HG03378 (cell line): ENCODE measurements around the gene MAFG.
"Not testable (repeated sequence)": the region's sequence is repeated elsewhere in the genome, so short reads cannot be mapped to it uniquely, and the experiment has no call there.

Experiments
- ATAC-seq: cut with Tn5 transposase; IDR thresholded peaks from one replicate; pipeline ENCODE4 v1.9.1; 2021; ENCODE audit warnings: mild to moderate bottlenecking, moderate library complexity; ENCODE audit not compliant: unreplicated experiment

Gene MAFG

DNA sequence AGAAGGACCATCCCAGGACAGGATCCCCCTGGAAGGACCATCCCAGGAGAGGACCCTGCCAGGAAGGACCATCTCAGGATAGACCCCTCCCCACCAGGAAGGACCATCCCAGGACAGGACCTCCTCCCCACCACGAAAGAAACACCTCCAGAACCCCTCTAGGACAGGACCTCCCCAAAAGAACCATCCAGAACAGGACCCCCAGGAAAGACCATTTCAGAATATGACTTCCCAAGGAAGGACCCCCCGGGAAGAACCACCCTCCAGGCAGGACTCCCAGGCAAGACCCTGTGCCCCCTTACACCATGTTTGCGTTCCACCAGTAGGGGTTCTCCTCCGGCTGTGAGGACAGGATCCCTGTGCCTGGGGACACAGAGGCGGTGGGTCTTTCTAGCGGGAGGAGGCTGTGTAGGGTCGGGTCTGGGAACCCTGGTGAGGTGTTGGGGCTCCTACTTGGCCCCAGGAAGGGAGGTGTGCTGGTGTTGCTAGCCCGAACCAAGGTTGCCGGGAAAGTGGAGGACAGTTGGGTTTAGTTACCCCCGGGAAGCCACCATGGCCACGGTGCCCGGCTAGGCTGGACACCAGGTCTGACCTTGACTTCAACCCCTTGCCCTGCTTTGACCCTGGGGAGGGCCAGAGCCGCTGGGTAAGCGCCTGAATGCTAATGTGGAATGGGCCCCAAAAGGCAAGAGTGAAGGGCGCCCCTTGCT lies 31.3 kb upstream of the MAFG start:
- ATAC-seq = no peak

DNA sequence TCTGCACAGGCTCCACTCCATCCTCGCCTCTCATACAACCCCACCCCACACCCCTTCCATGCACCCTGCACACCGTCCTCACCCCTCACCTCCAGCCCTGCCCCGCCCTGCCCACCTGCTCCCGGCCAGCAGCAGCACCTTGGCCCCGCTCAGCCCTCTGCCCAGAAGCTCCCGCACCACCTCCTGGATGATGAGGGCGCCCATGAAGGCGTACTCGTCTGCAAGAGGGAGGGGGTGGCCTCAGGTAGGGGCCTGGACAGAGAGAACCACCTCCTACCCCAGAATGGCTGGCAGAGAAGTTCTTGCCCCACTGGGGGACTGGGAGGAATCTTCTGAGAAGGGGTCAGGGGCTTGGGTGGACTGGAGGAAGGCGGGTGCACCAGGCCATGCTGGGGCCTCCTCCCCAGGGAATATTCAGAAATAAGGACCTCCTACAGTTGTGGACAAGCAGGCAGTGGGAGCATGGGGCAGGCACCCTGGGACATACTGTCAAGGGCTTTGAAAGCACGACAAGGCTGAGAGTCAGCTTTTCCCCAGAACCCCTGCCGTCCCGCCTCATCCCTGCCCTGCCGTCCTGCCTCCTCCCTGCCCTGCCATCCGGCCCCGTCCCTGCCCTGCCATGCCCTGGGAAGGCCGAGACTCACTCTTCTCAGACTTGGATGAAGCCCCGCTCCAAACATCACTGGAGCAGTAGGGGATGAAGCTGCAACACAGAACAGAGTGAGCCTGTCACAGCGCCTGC lies 30.3 kb upstream of the MAFG start:
- no peak for ATAC-seq

DNA sequence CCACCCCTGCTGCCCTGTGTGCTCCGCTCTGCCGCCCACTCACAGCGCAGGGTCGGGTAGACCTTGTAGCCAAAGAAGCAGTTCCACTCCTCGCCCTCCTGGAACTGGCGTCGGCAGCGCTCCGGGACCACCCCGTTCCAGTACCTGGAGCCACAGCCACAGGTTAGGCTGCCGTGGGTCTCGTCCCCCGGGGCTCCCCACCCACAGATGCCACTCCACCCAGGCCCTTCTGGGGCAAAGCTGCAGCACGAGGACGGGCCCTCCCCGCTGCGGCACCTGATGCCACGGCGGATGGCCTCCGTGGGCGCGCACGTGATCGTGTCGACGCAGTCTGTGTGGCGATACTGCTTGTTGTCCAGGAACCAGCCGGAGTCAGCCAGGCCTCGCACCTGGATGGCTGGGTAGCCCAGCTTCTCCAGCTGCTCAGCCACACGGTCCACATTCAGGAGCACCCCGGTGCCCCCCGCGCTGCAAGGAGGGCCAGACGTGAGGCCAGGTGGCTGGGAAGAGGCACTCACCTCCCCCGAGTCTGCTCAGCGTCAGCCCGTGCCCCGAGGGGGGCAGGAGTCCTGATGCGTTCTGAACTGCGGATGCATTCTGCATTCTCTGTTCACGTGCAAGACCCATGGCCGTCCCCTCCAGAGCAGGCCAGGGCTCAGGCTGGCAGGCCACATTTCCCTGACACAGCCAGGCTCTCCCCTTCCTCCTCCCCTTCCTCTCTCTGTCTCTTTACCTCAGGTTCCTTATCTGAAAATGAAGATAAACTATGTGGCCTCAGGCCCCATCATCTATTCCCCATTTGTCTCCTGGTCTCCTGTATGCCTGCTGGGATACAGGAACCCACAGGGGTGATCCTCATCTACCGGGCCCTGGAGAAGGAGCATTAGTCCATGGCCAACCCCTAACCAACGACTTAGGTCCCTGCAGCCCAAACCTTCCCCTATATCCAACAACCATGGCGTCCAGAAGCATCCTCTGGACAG lies 29.4 kb upstream of the MAFG start:
- ATAC-seq = no peak

DNA sequence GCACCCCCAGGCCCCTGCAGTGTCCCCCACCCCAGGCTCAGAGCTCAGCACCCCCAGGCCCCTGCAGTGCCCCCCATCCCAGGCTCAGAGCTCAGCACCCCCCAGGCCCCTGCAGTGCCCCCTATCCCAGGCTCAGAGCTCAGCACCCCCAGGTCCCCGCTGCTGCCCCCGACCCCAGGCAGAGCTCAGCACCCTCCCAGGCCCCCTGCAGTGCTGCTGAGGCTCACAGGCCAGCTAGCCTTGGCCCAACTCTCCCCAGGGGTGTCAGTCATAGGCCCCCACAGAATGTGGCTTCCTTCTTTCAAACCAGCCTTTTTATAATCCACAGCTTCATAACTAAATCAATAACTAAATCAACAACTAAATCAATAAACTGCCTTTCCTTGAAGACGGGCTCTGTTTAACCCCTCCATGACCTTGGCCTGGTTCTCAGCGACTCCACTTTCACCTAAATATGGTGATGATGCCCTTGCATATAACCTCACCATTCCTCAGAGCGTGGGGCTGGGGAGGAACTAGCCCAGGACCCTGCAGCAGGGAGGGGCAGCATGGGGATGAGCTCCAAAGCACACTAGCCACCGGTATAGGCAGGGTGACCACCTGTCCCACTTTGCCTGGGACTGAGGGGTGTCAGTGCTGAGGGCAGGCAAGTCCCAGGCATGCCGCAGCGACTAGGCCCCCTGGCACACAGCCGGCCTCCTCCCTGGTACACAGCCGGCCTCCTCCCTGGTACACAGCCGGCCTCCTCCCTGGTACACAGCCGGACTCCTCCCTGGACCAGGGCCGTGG lies 28.4 kb upstream of the MAFG start:
- no peak for ATAC-seq

DNA sequence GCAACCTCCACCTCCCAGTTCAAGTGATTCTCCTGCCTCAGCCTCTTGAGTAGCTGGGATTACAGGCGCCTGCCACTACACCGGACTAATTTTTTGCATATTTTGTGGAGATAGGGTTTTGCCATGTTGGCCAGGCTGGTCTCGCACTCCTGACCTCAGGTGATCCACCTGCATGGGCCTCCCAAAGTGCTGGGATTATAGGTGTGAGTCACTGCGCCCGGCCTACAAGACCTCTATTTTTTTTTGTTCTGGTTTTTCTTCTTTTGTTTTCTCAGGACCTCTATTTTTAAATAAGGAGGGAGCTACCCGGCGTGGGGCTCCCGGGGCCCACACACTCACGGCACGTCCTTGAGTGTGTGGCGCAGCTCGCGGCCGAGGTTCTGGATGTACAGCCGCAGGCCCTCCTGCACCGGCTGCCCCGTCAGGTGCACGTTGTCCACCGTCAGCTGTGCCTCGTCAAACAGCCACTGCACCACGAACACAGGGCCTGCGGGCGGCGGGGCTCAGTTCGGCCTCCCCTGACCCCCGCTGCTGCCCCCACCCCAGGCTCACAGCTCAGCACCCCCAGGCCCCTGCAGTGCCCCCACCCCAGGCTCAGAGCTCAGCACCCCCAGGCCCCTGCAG lies 27.6 kb upstream of the MAFG start:
- ATAC-seq = no peak

DNA sequence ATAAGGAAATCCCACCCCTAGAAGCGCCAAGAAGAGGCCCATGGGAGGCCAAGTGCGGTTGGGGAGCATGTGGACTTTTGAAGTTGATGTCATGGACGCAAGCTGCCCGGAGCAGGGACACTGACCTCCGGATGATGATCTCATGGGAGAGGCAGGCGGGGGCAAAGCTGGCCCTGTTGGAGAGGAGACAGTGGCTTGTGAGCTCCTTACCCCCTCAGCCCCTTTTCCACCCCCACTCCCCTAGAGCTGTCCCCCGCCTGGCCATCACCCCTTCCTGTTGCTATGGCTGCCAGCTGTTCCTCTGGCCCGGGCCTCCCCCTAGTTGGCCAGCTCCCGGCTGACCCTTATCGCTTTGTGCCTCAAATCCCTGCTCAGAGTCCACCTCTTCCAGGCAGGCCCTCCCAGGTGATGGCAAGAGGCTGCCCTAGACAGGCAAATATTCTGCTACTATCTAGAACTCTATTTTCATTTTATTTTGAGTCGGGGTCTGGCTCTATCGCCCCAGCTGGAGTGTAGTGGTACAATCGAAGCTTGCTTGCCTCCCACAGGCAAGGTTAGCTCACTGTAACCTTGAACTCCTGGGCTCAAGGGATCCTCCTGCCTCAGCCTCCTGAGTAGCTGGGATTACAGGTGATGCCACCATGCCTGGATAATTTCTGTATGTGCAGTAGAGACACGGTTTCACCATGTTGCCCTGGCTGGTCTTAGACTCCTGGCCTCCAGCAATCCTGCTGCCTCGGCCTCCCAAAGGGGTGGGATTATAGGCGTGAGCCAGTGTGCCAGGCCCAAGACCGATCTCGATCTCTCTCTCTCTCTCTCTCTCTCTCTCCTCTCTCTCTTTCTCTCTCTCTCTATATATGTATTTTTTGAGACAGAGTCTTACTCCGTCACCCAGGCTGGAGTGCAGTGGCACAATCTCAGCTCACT lies 26.9 kb upstream of the MAFG start:
- ATAC-seq = no peak

DNA sequence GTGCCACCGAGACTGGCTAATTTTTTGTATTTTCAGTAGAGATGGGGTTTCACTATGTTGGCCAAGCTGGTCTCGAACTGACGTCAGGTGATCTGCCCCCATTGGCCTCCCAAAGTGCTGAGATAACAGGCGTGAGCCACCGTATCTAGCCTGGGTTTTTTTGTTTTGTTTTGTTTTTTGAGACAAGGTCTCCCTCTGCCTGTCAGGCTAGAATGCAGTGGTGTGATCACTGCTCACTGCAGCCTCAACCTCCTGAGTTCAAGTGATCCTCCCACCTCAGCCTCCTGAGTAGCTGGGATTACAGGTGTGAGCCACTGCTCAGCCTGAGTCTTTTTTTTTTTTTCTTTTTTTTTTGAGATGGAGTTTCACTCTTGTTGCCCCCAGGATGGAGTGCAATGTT lies 25.9 kb upstream of the MAFG start:
- not testable (repeated sequence) for ATAC-seq

DNA sequence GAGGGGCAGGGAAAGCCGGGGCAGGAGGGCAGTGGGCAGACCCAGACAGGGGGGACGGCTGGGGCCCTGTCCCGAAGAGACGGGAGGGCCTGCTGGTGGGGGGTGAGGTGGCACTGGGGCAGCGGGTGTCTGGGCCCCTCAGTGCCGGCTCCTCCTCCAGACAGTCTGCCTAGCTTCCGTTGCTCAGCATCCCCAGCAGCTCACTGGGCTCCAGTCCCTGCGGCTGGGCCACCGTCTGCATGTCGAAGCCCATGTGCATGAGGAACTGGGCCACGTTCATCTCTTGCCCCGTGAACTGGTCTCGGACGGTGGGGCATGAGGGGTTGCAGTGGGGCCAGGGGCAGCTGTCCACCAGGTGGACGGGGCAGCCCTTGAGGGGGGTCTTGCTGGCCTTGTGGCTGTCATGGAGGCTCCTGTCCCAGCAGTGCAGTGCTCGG lies 25.3 kb upstream of the MAFG start:
- ATAC-seq = no peak

DNA sequence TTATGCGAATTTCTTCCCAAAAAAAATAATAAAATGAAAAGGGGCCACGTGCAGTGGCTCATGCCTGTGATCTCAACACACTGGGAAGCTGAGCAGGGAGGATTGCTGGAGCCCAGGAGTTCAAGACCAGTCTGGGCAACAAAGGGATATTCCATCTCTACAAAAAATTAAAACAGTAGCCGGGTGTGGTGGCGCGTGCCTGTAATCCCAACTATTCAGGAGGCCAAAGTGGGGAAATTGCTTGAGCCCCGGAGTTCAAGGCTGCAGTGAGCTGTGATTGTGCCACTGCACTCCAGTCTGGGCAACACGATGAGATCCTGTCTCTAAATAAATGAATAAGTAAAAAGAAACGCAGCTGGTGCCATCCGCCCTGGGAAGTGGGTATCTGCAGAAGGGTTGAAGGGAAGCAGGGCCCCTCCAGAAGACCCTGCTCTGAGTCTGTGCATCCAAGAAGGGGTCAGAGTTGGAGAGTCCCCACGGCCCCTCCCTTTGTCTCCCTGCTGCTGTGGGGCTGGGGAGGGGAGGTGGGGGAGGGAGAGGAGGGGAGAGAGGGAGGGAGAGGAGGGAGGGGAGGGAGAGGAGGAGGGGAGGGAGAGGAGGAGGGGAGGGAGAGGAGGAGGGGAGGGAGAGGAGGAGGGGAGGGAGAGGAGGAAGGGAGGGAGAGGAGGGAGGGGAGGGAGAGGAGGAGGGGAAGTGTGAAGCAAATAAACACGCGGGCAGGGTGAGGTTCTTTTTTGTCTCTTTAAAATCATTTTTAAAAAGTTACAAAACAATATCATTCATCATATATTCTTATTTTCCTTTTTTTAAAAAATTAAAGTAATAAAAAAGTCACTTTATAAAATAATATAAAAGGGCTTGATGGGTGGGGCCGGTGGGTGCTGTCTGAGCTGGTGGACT lies 24.5 kb upstream of the MAFG start:
- ATAC-seq = no peak

DNA sequence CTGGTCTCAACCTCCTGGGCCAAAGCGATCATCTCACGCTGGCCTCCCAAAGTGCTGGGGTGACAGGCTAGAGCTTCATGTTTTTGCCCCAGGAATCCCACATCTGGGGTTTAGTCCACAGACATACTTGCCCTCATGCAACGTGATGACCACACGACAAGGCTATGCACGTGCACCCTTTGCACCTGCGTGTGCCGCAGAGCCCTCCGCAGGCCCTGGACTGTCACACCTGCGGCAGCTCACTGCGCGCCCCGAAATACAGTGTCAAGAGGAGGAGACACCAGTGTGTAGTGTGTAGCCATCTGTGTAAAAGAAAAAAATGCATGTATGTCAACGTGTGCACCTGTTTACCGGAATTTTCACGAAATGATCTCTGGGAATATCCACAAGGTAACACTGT lies 23.0 kb upstream of the MAFG start:
- ATAC-seq = no peak

DNA sequence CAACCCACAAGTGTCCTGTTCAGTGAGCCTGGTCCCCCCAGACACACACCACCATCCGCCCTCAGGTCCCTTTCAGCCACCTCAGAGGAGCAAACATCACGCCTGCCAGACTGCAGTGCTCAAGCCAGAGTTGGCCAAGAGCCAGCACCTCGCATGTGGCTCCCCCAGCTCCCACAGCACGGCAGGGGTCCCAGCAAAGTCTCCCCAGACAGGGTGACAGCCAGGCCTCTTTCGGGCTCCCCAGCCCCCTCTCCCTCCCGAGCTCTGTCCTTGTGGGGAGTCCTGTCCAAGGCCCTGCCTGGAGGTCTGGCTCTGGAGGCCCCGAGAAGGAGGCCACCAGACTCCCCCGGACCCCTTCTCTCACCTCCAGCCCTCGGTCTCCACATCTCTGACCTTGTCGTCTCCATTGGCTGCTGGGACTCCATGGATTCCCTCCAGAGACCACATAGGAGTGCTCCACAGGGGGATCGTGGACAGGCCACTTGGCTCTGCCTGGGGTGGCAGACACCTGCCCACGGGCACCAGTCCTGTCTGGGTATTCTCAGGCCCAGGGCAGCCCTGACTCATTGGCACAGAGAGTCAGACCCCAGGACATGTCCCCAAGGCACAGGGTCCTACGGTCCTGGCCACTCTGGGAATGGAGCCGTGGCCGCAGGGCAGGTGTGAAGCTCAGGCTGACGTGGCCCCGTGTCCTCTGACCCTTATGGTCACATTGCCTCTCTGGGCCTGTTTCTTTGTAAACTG lies 21.3 kb upstream of the MAFG start:
- no peak for ATAC-seq

DNA sequence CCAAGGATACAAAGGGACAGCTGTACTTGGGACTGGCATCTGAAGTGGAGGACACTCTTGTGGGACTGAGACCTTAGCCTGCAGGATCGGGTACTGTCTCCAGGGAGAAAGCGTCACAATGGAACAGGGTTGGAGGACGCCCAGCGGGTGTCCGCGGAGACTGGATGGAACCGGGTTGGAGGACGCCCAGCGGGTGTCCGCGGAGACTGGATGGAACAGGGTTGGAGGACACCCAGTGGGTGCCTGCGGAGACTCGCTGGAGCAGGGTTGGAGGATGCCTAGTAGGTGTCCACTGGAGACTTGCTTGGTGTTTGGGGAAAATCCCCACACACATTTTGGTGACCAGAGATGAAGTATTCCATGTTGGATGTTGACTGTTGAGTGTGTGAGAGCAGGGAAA lies 19.7 kb upstream of the MAFG start, which contains the start of gene MYADML2:
Gene MYADML2 (minus strand): TSS at position 45 of the 400 bp plus-strand sequence. CDS start 5,492 bp downstream, outside the sequence.
- ATAC-seq = no peak

DNA sequence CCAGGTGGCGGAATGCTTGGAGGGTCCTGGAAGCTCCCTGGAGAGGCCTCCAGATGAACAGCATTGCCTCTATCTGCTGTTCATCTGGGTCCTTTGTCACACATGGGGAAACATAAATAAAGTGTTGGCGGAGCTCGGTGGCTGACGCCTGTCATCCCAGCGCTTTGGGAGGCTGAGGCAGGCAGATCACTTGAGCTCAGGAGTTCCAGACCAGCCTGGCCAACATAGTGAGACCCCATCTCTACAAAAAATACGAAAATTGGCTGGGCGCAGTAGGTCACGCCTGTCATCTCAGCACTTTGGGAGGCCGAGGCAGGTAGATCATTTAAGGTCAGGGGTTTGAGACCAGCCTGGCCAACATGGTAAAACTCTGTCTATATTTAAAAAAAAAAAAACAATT lies 17.3 kb upstream of the MAFG start:
- ATAC-seq = no peak

DNA sequence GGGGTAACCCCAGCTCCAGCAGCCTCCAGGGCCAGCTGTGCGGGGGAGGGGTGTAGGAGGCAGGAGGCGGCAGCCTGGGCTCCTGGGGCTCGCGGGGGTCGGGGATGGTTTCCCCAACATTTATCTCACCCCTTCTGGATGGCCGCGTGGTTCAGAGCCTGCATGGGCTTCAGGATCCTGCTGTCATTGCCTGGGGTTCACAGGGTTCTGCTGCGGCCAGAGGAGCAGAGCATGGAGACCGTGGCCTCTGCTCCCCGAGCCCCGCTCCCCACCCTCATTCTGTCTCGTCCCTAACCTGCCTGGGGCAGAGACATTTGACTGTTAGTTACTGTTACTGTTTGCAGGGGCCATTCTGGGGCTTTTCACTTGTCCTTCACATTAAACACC lies 14.6 kb upstream of the MAFG start:
- ATAC-seq = no peak

DNA sequence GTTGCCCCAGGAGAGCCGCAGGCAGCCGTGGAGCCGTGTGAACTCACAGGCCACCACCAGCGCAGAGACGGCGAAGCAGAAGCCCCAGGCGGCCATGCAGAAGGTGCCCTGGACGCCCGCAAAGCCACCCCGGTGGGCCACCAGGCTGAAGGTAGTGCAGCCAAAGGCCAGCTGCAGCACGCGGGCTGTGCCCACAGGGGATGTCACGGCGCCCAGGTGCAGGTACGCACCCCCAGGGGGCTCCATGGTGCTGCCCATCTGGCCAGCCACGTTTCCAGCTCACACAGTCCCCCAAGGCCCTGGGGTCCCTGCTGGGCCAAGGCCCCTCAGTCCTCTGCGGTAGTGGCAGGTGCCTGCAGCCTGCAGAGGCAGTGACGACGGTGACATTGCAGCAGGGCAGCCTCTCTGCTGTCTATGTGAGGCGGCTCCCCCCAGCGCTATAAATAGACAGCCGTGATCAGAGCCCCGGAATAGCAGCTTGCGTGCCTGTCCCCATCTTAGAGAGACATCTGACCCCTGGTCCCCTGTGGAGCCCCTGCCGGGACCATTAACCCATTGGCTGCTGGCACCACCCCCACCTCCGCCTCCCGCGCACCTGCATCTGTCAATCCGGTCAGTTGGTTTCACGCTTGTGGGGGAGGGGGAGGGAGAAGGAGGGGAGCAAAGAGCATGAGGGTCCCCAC lies 14.1 kb upstream of the MAFG start:
- no peak for ATAC-seq
